ENCODE data around the gene RNASE4. TPM values are rescaled to one million over a fixed set of nuclear protein-coding genes. Genes with fewer than 3 reads are reported as not detected.
A peak's percentile ranks its signal among the peaks of the same experiment; 100 is the strongest.

Gene RNASE4
- total RNA-seq, 4 donors from 2014 or later, result 5.8 to 51.7 (median 33.6) TPM

DNA sequence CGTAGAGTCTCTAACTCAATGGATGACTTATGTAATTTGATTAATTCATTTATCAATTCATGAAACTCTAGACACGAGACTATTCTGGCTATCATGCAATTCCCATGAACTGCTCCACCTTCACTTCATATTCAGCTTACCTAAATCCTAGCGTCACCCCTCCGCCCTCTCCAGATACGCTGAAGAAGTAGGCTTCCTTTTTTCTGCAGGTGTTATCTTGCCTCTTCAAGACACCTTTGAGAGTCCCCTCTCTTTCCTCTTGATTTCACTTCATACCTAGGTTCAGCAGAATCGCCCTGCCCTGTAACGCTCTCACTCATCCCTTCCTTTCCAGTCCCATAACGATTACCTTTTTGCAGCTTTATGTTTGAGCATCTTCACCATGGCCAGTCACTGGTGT, 4.0 kb upstream of the RNASE4 start:
- no peaks in the 10 kb centered on the region for H3K9me3 ChIP-seq
- TF ChIP-seq CTCF (IDR thresholded peaks at IDR 0.05) (no peak), POLR2A (IDR thresholded peaks at IDR 0.05) (no peak)
- DNase-seq, result no peak

DNA sequence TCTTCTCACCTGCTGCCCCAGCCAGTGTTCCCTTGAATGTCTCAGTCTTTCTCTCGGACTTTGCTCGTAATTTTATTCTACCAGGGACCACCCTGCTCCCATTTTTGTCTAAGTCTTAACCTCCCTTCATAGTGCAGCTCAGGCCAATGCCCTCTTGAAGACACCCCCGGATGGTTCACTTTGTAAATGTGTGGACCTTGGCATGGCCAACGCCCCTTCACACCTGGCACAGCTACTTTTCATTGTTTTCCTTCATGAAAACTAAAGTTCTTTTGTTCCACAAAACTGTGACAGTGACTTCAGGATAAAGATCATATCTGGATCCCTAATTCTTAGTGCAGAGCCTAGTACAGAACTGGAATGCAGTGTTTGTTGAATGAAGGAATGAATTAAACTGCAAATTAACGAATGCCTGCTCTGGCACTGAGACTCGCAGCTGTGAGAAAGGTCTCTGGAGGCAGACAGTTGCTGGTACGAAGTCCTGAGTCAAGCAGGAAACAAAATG, 3.5 kb upstream of the RNASE4 start:
- Histone ChIP-seq H3K27ac (peak overlapping the region; percentile 95 to 99 (median 98)), H3K27me3 (no peaks in the 10 kb centered on the region), H3K9me3 (no peaks in the 10 kb centered on the region), H3K36me3 (no peaks in the 10 kb centered on the region), H3K4me1 (peaks cover 0 to 23% (median 8%) of the 10 kb centered on the region in 4 donors), H3K4me3 (peak overlapping the region; percentile 58 to 79 (median 68))
- peak in 2 of 3 donors; percentile 54 to 65 for DNase-seq
- no peak for TF ChIP-seq POLR2A (IDR thresholded peaks at IDR 0.05)
- TF ChIP-seq CTCF (IDR thresholded peaks at IDR 0.05), result no peak

More for the DNA sequence above, 4.0 kb upstream of the RNASE4 start:
- Histone ChIP-seq H3K4me1 (peaks cover 0 to 18% (median 8%) of the 10 kb centered on the region in 4 donors), H3K4me3 (peak overlapping the region in 2 of 4 donors; percentile 59 to 77), H3K27me3 (no peaks in the 10 kb centered on the region), H3K27ac (peak overlapping the region; percentile 95 to 99 (median 98)), H3K36me3 (no peaks in the 10 kb centered on the region)

- peak overlapping the region; percentile 58 to 79 (median 68) for H3K4me3 ChIP-seq
- H3K9me3 ChIP-seq, result no peaks in the 10 kb centered on the region
- peak overlapping the region; percentile 95 to 99 (median 98) for H3K27ac ChIP-seq
- TF ChIP-seq POLR2A (IDR thresholded peaks at IDR 0.05) (peak in 1 of 2 donors; percentile 34), CTCF (IDR thresholded peaks at IDR 0.05) (no peak)
- H3K36me3 ChIP-seq, result no peaks in the 10 kb centered on the region
- peaks cover 0 to 30% (median 8%) of the 10 kb centered on the region in 4 donors for H3K4me1 ChIP-seq
- DNase-seq, result peak; percentile 71 to 89 (median 72)
- no peaks in the 10 kb centered on the region for H3K27me3 ChIP-seq
These were observed 2.8 kb upstream of the RNASE4 start for GRCh38 chr14:20681348-20682126.

GRCh38 chr14:20682127-20682434, 2.3 kb upstream of the RNASE4 start:
- Histone ChIP-seq H3K9me3 (no peaks in the 10 kb centered on the region), H3K27ac (peak overlapping the region; percentile 95 to 99 (median 98)), H3K4me1 (peaks cover 1 to 35% (median 8%) of the 10 kb centered on the region in 4 donors), H3K4me3 (peak overlapping the region; percentile 58 to 79 (median 68)), H3K36me3 (no peaks in the 10 kb centered on the region), H3K27me3 (no peaks in the 10 kb centered on the region)
- DNase-seq, result no peak
- no peak for TF ChIP-seq POLR2A (IDR thresholded peaks at IDR 0.05)
- peak in 2 of 6 experiments; percentile 8 to 19 for TF ChIP-seq CTCF (IDR thresholded peaks at IDR 0.05)

DNA sequence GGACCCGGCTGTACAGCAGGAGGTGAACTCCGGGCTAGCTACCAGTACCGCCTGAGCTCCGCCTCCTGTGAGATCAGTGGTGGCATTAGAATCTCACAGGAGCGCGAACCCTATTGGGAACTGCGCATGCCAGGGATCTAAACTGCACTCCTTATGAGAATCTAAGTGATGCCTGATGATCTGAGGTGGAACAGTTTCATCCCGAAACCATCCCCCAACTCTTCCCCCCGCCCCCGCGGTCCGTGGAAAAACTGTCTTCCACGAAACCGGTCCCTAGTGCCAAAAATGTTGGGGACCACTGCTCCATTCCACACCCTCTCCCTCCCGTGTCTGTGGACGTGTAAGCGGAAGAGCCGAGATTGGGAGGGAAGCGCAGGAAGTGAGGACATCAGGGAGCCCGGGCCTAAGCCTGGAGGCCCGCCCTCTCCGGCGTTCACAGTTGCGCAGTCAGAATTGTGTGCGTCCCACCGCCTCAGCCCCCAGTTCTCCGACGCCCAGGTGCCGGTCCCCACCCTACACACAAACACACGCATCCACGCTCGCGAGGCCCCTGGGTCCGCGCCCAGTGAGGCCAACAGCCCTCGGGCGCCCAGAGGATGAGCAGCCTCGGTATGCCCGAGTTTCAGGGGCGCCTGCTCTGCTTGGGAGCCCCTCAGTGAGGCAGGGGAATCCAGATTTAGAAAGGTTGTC, 1.8 kb upstream of the RNASE4 start:
- Histone ChIP-seq H3K27ac (peak overlapping the region; percentile 95 to 99 (median 98)), H3K27me3 (no peaks in the 10 kb centered on the region), H3K4me1 (peaks cover 3 to 40% (median 8%) of the 10 kb centered on the region in 4 donors), H3K36me3 (no peaks in the 10 kb centered on the region), H3K9me3 (no peaks in the 10 kb centered on the region), H3K4me3 (peak overlapping the region; percentile 58 to 79 (median 68))
- DNase-seq, result peak; percentile 82 to 94 (median 89)
- TF ChIP-seq CTCF (IDR thresholded peaks at IDR 0.05), result no peak
- peak; percentile 66 to 90 for TF ChIP-seq POLR2A (IDR thresholded peaks at IDR 0.05)

All from Peyer's patch (tissue), 4 donors.